GM21390 (cell line): ENCODE measurements around the gene MTLN.
"Not testable (repeated sequence)": the region's sequence is repeated elsewhere in the genome, so short reads cannot be mapped to it uniquely, and the experiment has no call there.

Source experiments
- ATAC-seq: cut with Tn5 transposase; IDR thresholded peaks from one replicate; pipeline ENCODE4 v1.9.1; 2021; ENCODE audit not compliant: unreplicated experiment

The MTLN gene

DNA sequence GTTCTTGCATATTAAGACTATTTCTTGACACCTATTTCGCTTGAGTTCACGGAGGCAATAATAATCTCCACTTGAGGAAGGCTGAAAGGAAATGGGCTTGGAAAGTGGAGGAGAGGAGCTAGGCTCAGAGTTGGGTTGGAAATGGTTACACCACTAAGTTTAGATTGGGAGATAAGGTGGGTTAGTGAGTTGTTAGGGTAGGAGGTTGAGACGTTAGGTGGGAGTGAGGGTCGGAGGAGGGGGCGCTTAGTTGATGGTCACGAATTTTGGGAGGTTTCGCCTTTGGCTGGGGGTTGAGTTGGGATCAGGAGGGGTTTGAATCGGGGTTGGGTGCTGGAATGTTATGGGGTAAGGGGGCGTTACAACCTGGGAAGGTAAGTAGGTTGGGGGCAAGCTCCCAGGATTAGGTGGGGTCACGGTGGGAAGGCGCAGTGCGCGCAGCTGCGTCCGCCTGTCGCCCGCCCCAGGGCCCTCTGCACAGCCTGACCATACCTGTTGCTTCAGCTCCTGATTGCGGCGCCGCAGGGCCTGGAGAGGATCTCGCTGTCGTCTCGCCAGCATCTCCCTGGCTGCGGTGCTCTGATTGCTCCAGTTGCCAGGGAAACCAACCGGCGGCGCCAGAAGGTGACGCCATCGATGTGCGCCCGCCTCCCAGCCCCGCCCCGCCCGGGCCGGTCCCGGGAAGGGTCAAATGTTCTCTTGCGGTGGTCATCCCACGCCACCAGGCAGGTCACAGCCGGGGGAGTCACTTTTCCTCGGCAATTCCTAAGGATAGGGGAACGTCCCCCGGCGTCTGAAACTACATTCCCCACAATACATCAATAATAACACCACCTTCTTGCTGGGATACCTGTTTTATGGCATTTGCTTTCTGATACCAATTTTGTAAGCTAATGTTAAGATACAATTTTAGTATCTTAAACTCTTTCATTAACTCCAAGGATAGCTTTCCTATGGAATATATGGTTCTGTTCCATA, 7.7 kb downstream of the MTLN start, which contains the start of gene NPHP1:
TSS of gene NPHP1 (minus strand) at position 606 of the 978 bp plus-strand sequence. CDS start at position 561, 45 bp downstream.
- ATAC-seq, result peak; percentile 95

DNA sequence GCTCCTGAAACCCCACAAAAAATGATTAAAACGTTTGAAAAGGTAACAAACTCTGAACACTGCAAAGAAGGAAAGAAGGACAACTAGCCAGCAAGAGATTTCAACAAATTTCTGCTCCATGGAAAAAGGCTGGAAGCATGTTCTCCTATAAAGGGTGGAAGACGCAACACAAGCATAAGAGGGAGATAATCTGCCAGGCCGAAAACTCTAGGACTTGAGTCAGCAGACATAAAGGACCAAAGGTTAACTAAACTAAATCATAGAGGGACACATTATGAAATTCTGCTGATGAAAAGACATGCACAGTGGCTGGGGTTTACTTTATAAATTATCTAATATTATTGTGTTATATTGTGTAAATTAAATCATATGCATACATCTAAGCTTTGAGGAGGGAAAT, 14.3 kb downstream of the MTLN start:
- no peak for ATAC-seq

DNA sequence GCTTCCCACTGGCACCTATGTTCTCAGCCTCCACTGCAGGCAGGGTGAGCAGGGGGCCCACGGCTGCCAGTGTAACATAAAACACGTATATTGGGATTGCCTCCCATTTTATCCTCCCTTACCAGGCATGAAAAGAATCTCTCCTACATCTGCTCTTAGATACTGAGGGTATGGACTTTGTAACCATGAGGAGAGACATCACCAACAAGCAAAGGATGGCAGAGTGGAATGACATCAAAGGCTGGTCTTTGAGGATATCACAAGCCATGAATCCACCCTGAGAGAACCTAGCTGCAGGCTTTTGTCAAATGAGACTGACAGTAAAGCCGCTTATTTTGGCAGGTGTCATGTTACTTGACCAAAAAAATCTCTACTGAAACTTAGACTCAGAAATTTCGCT, 14.9 kb downstream of the MTLN start:
- no peak for ATAC-seq

DNA sequence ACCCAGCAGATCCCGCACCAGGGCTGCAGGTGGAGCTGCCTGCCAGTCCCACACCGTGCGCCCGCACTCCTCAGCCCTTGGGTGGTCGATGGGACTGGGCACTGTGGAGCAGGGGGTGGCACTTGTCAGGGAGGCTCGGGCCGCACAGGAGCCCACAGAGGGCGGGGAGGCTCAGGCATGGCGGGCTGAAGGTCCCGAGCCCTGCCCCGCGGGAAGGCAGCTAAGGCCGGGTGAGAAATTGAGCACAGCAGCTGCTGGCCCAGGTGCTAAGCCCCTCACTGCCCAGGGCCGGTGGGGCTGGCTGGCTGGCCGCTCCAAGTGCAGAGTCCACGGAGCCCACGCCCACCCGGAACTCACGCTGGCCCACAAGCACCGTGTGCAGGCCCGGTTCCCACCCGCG, 22.2 kb downstream of the MTLN start:
- ATAC-seq, result not testable (repeated sequence)

DNA sequence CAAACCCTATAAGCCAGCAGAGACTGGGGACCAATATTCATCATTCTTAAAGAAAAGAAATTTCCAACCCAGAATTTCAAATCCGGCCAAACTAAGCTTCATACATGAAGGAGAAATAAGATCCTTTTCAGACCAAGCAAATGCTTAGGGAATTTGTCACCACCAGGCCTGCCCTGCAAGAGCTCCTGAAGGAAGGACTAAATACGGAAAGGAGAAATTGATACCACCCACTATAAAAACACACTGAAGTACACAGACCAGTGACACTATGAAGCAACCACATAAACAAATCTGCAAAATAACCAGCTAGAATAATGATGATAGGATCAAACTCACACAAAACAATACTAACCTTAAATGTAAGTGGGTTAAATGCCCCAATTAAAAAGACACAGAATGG, 29.9 kb downstream of the MTLN start:
- no peak for ATAC-seq

DNA sequence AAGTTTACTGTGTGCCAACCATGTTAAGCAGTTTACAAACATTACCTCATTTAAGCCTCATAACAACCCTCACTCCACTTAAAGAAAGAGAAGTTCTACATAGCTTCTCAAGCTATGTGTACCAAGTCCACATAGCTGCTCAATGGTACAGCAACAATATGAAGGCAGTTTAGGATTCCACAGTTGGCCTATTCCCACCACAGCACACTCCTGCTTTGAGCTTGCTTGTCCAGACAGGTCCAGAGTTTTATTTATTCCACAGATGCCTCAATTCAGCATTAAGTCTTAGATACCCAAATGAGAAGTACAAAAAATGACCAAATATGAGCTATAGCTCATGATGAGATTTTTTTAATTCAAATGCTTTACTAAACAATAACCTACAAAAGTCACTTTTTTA, 32.3 kb downstream of the MTLN start:
- no peak for ATAC-seq

DNA sequence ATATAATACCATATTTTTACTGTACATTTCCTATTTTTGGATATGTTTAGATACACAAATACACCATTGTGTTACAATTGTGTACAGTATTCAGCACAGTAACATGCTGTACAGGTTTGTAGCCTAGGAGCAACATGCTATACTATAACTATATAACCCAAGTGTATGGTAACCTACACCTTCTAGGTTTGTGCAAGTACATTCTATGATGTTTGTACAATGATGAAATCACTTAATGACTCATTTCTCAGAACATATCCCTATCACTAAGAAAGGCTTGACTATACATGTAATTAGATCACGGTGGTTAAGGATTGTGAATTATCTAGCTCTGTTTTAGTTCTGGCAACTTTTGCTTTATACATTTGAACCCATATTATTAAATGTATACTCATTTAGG, 38.8 kb downstream of the MTLN start:
- ATAC-seq, result no peak

DNA sequence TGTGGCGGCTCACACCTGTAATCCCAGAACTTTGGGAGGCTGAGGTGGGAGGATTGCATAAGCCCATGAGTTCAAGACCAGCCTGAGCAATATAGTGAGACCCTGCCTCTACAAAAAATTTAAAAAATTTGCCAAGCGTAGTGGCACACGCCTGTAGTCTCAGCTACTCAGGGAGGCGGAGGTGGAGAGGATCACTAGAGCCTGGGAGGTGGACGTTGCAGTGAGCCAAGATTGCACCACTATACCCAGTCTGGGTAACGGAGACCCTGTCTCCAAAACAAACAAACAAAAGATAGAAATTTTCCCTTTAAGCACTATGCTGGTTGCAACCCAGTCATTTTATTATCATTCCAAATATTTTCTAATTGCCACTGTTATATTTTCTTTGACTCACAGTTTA, 39.8 kb downstream of the MTLN start:
- ATAC-seq, result no peak

DNA sequence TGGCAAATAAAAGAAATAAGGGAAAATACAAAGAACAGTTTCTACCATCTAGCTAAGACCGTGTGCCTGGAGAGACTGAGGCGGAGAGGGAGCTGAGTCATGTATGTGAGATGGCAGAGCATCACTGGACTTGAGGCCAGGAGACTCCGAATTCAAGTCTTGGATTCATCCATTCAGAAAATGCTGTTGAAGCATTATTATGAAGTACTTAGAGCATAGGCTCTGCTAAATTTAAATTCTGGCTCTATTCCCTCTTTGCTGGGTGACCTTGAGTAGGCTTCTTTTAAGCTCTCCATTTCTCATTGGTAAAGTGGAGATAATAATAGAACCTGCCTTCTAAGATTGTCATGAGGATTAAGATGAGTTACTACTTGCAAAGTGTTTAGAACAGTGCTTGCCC, 42.2 kb downstream of the MTLN start:
- ATAC-seq, result no peak

DNA sequence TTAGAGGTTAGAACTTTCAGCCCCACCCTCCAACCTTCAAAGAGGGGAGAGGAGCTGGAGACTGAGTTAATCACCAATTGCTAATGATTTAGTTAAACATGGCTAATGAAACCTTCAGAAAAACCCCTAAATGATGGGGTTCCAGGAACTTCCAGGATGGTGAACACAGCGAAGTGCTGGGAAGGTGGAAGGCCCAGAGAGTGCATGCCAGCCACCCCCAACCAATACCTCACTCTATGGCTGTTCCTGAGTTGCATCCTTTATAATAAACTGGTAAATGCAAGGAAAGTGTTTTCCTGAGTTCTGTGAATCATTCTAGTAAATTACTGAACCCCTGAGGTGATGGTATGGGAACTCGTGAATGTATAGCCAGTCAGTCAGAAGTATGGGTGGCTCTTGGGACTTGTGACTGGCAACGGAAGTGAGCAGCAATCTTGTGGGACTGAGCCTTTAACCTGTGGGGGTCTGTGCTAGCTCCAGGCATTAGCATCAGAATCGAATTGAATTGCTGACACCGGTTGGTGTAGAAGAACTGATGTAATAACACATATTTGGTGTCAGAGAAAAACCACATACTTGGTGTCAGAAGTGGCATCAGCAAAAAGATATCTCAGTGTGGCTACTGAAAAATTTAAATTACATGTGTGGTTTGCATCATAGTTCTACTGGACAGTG, 44.9 kb downstream of the MTLN start:
- no peak for ATAC-seq

DNA sequence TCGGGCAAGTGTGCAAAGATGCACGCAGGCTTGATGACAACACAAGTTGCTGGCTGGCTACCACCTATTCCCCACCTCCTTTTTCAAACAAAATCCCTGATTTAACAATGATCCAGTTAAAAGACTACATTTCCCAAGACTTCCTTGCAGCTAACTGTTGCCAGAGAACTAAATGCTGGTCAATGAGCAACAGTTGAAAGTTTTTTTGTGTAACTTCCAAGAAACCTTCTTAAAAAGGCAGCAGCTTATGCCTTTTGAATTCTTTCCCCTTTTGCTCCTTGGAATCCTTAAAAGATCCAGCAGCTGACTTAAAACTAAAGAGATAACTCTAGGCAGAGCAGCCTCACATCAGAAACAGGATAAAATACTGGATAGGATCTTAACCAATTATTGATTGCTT, 46.1 kb downstream of the MTLN start:
- no peak for ATAC-seq
